NCI-H2171 treated with DMSO at 0.1 percent for 48 hours (cell line): Measurements from ENCODE around the gene RCAN2.
"Not testable (repeated sequence)": the region's sequence is repeated elsewhere in the genome, so short reads cannot be mapped to it uniquely, and the experiment has no call there.

Experiments used
- DNase-seq: peaks from one replicate; lab custom pipeline; 2025; lab: John Stamatoyannopoulos, UW

Gene RCAN2

DNA sequence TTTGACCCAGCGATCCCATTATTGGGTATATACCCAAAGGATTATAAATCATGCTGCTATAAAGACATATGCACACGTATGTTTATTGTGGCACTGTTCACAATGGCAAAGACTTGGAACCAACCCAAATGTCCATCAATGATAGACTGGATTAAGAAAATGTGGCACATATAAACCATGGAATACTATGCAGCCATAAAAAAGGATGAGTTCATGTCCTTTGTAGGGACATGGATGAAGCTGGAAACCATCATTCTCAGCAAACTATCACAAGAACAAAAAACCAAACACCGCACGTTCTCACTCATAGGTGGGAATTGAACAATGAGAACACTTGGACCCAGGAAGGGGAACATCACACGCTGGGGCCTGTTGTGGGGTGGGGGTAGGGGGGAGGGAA is 103.5 kb downstream of the RCAN2 start:
- not testable (repeated sequence) for DNase-seq

DNA sequence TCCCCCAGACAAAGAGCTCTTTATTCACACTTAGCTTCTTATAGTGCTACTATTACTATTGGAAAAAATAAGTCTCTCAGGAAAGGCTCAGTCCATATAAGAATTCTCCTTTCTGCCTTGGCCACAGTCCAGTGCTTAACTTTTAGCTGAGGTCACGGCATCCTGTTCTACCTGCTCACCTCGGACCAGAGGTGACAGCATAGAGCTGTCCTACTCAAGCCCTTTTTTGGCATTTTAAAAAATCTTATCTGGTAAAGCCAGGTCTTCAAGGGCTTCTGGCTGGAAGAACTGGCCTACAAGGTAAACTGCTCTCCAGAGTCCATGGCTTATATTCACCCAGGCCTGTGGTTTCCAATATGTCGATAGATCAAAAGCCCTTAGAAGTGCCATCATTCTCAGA is 109.7 kb downstream of the RCAN2 start:
- no peak for DNase-seq

DNA sequence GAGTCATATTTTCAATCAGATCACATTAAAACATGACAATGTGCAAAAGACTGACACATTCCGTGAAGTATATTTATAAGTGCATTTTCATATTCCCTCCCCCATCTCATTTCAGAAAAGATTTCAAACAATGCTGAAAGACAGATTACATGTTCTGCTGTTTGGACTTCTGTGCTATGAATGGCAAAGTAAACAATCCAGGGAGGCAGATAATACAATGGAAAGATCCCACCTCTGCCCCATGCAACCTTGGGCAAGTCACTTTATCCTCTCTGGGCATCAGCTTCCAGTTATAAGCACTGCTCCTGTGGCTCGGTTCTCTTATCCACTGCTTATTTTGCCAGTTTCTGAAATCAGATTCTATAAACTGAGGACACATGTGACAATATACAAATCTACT is 110.2 kb downstream of the RCAN2 start:
- no peak for DNase-seq

DNA sequence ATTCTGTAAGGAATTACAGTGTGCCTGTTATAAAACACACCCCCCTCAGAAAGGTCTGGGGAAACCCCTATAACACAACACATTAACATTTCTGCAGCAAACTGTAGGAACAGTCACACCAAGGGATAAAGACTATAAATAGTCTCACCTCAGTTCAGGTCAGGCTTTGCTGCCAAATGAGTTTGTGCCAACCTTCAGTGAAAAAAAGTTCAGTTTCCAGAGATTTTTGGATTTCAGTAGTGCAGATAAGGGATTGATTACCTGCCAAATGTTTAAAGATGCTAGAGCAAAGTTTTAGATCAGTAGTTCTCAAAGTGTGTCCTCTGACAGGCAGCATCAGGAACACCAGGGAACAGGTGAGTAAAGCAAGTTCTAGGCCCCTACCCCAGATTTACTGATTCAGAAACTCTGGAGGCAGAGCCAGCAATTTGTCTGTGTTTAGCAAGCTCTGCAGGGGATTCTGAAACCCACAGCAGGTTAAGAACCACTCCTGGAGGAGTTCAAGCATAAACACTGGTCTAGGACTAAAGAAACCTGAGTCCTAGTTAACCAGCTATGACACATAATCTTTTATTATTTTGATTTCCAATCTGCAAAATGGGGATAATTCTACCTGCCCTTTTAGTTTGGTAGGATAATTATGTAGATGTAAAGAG is 111.0 kb downstream of the RCAN2 start:
- peak; percentile 5 for DNase-seq

DNA sequence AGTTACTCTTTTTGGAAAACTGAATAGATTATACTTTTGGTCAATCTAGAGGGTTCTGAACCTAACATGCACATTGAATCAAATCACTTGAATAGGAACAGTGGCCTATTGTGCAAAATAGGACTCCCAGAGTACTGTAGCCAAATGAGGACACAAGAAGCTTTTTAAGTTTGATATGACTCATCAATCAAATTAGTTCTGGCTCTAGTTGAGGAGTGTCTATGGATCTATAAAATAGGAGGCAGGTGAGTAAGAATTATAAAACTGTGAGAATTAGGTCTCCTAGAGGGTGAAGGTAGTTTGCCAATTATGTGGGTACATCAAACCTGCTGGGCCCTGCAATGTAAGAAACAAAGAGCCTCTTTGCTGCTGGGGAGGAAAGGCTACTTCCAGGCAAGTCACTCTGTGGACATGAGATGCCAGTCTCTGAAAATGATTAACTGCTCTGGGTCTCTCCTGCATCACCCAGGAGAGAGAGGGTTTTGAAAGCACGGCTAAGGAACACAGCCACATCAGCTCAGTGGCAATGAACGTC is 112.3 kb downstream of the RCAN2 start:
- no peak for DNase-seq

DNA sequence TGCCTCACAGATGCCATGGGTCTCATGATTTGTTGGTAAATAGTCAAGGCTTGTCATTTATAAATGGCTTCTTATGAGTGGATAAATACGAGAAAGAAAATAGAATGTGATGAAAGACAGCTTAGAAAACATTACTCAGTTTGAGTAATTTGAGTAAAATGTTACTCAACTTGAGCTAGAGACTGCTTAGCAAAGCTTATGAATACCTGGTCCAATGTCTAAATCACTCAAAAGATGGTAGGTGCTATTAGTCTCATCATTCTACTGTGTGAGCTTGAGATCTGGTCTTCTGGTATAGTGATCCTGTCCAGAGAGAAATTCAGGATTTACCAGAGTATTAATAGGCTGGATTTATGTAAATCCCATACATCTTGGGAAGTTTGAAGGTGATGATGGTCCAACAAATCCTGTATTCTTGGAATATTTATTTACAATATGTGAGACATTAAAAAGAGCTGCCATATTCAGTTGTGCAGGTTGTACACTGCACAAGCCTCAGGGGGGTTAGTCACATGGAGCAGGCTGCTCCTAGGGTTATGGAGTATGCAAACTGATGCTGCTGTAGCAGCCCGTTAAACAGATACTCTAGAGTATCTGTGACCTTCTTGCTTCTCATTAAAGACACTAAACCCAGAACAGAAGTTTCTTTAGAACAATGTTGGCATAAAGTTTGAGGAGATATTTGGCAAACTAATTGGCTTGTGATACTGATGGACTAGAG is 112.9 kb downstream of the RCAN2 start:
- DNase-seq, result no peak

DNA sequence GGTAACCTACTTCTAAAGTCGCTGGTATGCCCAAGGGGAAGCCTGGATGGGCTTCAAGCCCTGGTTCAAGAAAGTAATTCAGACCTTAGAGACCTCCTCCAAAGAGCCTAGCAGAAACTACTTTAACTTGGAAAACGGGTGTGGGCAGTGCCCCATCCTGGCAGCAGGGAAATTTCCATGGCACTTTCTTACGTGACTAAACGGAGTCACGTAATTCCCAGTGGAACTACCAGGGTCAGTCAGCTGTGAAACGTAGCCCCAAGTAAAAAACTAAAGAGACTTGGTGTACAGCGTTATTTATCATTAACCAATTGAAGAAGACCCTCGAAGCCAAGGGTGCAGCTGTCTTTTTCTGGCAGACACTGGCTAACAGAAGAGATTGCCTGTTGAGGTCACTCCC is 114.0 kb downstream of the RCAN2 start:
- DNase-seq, result no peak

DNA sequence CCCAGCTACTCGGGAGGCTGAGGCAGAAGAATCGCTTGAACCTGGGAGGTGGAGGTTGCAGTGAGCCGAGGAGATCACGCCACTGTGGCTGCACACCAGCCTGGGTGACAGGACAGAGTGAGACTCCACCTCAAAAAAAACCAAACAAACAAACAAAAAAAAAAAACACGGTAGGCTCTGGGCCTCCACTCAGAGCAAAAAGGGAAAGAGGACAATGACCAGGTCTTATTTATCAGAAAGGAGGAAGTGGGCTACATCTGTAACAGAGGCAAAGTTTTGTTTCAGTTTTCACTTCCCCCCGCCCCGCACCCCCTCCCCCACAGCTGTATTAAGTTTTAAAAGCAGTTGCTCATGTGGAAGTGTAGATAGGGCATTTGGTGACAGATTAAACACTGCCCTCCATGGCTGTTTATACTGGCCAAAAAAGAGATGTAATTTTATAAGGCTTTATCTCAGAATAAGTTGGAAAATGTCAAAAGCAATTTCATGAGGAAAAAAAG is 114.6 kb downstream of the RCAN2 start:
- no peak for DNase-seq

DNA sequence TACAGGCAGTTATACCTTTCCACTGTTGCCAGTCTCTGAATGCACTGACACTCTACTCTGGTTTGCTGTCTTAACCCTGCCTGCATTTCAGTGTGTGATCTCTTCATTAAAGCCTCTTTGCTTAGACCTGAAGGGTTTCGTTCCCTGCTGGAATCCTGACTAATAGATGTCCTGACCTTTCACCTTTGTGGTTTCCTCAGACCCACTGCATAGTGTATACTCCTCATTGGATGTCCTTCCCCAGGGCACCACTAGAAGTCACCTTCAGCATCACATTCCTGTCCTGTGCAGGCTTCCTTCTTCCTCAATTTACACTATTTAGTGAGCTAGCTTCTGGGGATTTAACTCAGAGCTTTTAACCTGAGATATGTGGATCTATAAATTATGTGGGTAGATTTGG is 120.6 kb downstream of the RCAN2 start:
- DNase-seq, result no peak

DNA sequence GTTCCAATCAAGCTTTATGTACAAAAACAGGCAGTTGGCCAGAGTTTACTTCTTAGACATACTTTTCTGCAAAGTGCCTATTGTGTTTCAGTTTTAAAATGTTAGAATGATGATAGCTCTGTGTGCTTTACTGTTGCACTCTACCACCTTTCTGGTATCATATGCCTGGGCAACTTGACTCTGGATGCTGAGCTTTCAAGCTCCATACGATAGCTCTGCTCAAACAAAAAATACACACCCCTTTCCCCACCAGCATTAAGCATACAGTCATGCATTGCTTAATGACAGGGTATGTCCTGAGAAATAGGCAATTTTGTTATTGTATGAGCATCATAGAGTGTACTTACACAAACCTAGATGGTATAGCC is 123.1 kb downstream of the RCAN2 start:
- DNase-seq, result no peak

DNA sequence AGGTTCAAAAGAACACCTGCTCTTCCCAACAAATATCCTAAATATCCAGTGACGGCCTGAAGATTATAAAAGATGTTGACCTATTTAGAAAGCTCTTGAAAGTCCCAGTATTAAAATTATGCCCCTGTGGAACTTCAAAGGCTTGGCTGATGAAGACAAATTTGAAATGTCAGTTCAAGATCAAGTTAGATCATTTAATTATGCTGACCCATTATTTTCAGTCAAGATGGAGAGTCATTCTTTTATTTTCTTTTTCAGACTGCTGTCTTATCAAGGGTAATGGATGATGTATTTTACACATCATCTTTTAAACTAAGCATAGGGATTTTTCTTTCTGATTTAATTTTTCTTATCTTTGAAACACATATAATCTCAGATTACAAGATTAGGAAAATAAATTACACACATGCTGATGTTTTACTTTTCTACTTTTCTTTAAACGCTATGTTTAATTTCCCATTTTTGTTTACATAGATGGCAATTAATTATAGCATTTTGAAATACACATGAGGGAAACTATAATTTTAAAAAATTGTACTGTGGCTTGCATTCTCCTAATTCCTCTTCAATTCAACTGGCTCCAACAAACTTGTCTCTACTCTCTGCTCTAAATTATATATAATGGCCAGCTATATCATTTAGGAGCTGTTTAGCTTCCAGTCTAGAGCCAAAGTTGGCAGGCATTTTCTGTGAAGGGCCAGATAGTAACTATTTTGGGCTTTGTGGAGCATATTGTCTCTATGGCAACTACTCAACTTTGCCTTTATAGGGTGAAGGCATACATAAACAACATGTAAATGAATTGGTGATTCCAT is 123.7 kb downstream of the RCAN2 start:
- no peak for DNase-seq

DNA sequence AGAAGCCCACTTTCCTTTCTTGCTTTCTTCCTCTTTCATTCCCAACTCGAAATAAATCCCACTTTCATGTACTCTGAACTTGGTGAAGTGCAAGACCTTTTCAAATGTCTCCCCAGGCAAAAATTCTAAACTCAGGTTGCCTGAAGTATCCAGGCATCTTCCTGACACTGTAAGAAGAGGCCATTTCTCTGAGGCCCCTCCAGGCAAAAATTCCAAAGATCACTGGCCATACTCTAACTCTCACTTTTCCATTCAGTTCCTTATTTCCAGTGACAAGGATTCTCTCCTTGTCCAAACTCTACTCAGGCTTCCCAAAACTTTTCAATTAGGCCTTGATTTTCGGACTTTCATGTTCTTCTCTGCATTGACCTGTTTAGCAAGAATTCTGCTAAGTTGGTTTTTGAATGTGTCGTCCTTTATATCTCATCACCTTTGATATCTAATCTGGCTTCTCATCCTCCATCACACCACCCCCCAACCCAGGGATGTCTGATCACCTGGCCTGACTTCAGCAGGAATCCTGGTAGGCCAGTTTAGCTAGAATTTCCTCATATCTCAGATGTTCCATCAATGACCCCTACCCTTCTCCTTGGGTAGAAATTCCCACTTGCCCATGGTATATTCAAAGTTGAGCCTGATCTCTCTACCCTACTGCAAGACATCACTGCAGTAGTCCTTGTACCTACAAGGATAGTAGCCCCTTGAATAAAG is 124.9 kb downstream of the RCAN2 start:
- DNase-seq, result no peak

DNA sequence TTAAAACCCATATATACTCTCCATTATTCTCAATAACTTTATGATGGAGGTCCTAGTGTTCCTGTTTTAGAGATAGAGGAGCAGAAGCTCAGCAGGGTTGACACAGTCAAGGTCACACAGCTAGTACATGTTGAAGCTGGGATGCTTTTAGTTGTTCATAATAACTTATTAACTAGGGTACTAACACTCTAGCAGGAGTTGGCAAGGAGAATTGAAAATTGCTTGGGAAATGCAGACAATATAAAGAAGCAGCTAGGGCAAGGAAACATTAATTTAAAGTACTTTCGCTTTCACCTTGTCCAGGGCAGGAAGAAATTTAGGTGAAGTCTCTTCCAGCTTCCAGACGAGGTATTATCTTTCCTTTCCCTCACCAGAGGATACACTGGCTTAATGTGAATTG is 133.7 kb downstream of the RCAN2 start:
- DNase-seq, result no peak

DNA sequence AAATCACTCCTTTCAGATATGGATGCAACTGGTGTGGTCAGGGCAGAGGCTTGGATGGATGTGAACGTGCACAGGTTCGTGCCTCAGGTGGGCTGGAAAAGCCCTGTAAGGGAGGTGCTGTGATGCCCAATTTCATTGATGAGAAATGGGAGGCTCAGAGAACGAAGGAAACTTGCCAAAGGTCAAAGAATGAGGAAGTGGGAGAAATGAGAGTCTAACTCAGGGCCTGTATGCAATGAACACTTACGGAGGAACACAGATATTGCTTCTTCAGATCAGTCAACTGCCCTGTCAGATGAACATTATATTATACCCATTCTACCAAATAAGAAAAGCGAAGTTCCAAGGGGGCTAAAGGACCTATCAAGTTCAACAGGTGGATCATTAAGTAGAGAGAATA is 134.7 kb downstream of the RCAN2 start:
- DNase-seq, result no peak

DNA sequence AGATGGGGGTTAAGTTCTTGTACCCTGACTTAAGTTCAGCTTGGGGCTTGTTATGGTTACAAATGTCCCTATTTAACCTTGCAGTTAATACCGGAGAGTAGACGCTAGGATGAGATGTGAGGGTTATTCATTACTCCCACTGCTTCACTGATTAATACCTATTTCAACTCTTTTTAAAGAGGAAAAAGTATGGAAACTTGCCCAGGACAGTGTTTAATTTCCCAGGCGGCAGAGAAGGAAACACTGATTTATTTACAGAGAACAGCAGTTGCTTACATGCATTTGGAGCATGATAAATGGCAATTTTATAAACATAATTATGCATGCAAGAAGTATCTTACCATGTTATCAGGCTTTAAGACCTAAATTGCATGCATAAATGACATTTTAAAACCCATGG is 137.7 kb downstream of the RCAN2 start:
- DNase-seq, result no peak

DNA sequence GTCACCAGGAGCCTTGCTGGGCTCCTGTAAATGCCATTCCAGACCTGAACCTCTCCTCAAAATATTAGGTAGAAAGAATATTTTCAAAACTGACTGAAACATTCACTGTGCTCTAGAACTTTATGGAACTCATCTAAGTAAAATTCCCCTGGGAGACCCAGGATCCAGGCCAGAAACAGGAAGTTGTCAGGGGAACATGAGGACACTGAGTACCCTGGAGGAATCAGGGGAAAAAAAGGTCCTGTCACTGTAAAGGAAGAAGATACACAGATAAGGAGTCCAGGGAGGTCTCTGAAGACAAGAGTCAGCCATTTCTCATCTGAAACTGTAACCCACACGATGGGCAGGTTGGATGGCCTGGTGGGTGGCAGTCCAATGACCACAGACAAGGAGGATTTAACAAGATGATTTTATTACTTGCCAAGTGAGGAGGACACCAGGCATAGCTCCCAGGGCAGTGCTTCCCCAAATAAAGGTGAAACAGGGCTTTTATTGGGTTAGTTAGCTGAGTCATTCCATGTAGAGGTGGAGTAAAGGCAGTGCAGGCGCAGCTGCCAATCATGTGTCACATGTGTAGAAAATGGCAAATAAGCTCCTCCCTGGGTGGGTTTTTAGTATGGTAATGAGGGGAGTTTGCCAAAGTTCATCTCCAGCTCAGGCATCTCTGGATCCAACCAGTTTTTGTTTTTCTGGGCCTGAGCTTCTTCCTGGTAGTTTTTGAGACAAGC is 138.5 kb downstream of the RCAN2 start:
- DNase-seq, result no peak

DNA sequence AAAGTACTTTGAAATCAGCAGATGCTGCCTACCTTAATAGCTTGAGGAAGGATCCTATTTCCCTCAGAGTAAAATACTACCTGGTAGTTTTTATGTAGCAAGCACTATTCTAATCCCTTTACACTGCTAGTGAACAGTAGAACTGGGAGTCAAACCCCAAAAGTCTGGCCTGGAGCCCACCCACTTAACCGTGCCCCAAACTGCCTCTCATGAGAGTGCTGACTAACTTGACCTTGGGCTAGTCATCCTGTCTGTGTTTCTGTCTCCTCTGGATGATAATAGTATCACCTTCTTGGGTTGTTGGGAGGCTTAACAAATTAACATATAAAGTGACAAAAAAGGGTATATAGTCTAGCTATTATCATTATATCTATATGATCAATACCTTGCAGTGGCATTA is 140.5 kb downstream of the RCAN2 start:
- no peak for DNase-seq

DNA sequence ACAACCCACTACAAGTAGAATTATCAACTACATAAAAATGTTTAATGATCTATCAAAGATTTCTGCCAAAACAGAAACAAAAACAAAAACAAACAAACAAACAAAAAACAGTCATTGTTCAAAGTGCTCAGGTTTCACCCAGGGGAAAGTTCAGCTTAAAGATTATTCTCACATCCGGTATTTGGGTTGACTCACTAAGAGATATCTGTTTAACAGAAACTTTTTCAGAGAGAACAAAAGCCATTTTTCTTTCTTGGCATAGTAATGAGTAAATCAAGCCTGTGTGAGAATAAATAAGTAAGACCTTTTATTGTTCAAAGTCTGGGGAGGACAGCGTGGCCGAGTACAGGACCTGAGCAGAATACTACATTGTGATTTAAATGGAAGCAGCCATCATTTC is 143.6 kb downstream of the RCAN2 start:
- DNase-seq, result no peak

DNA sequence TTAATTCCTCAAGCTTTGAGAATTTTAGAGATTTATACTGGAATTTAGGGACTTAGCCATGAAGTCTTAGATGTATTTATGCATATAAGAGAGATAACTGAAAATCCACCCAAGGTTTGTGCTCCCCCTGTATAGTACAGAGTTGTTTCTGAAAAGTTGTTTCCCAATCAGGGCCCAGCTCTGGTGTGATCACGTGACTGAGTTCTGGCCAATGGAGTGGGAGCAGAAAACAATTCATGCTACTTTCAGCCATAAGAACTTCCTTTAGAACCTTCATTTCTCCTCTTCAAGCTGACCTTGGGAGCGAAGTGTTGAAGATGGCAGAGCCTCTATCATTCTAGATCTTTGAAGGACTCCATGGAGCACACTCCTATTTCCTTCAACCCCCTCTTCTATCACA is 151.0 kb downstream of the RCAN2 start:
- DNase-seq, result no peak

DNA sequence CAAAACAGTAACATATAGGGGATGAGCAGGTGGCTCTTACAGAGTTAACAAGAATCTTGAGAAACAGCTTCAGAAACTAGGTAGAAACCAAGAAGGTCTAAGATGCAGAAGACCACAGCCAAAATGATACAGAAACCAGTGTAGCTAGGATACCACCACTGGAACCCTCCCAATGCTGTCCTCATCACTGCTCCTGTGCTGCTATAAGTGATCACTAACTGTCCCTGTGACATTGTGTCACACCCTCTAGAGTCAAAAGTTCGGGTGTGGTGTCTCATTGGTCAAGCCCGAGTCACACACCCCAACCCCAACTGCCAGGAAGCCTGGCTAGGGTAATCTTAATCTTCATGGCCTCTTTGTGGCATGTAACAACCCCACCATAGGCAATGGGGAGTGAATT is 153.1 kb downstream of the RCAN2 start:
- no peak for DNase-seq

DNA sequence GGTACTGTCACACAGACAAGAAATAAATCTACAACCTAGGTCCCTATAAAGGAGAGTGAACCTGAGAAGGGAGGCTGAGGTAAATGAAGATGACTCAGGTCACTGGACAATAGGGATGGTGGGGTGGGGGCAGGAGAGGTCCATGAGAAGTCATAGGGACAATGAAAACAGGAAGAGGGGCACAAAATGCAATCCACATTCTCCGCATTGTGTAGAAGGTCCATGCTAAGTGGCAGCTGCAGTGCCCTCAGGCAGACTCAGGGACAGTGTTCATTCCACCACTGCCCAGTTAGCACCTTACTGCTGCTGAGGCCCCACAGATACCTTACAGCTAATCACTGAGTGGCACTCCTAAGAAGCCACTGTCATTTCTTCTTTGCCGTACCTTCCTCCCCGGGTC is 156.8 kb downstream of the RCAN2 start:
- DNase-seq, result no peak
